GM23338 (cell line): Measurements from ENCODE around the gene VARS2. TPM values are rescaled to one million over a fixed set of nuclear protein-coding genes. Genes with fewer than 3 reads are reported as not detected.

Experiments used
- ATAC-seq: fragments of 200-7000 bp; cut with Tn5 transposase; 3 replicates; pipeline ENCODE4 v1.9.1; 2020
- DNase-seq: peaks from one replicate; pipeline ENCODE4 v3.0.0-alpha.2; 2015; ENCODE audit warnings: low spot score
- H2AFZ ChIP-seq: fragments of 200-600 bp; sonication (generic); 2 replicates; pipeline ENCODE4 v1.8.0; 2016; ENCODE audit warnings: antibody characterized with exemption, mild to moderate bottlenecking, moderate library complexity
- H3F3A ChIP-seq: fragments of 200-600 bp; sonication (generic); replicated peaks from 2 replicates; pipeline ENCODE4 v1.8.0; 2017; ENCODE audit warnings: antibody characterized with exemption, mixed run types, low read depth
- H3K27ac ChIP-seq: fragments of 200-600 bp; sonication (generic); 2 replicates; pipeline ENCODE4 v1.6.1; 2016; ENCODE audit warnings: low read depth
- H3K27me3 ChIP-seq: fragments of 200-600 bp; sonication (generic); 2 replicates; pipeline ENCODE4 v1.8.0; 2016; ENCODE audit warnings: mild to moderate bottlenecking, mixed run types, moderate library complexity; ENCODE audit not compliant: insufficient read depth
- H3K36me3 ChIP-seq: fragments of 200-600 bp; sonication (generic); 2 replicates; pipeline ENCODE4 v1.8.0; 2016; ENCODE audit warnings: mild to moderate bottlenecking; ENCODE audit not compliant: insufficient read depth
- H3K4me1 ChIP-seq: fragments of 200-600 bp; sonication (generic); 2 replicates; pipeline ENCODE4 v1.8.0; 2016; ENCODE audit warnings: mild to moderate bottlenecking, moderate library complexity; ENCODE audit not compliant: insufficient read depth
- H3K4me2 ChIP-seq: fragments of 200-600 bp; sonication (generic); 2 replicates; pipeline ENCODE4 v1.7.1; 2017; ENCODE audit warnings: mixed run types
- H3K4me3 ChIP-seq: fragments of 200-600 bp; sonication (generic); 2 replicates; pipeline ENCODE4 v1.6.1; 2016; ENCODE audit warnings: mixed run types
- H3K79me2 ChIP-seq: fragments of 200-600 bp; sonication (generic); replicated peaks from 2 replicates; pipeline ENCODE4 v1.8.0; 2017; ENCODE audit warnings: mild to moderate bottlenecking; ENCODE audit not compliant: insufficient read depth
- H3K9me2 ChIP-seq: fragments of 200-600 bp; sonication (generic); 2 replicates; pipeline ENCODE4 v1.8.0; 2017; ENCODE audit not compliant: insufficient read depth
- H4K20me1 ChIP-seq: fragments of 200-600 bp; sonication (generic); replicated peaks from 2 replicates; pipeline ENCODE4 v1.8.0; 2017; ENCODE audit warnings: mild to moderate bottlenecking; ENCODE audit not compliant: insufficient read depth
- H3K27ac Mint-ChIP-seq: 2 replicates; pipeline ENCODE4 v1.8.0; 2020; ENCODE audit warnings: inconsistent platforms, mild to moderate bottlenecking, moderate library complexity, mixed read lengths
- H3K27me3 Mint-ChIP-seq: 3 replicates; pipeline ENCODE4 v1.8.0; 2022; ENCODE audit warnings: low read depth, mild to moderate bottlenecking, moderate library complexity, mixed read lengths, inconsistent platforms; ENCODE audit not compliant: insufficient read depth, poor library complexity
- H3K36me3 Mint-ChIP-seq: 3 replicates; pipeline ENCODE4 v1.8.0; 2021; ENCODE audit warnings: low read depth, mild to moderate bottlenecking, inconsistent platforms, moderate library complexity, mixed read lengths
- H3K4me1 Mint-ChIP-seq: 3 replicates; pipeline ENCODE4 v1.8.0; 2020; ENCODE audit warnings: mild to moderate bottlenecking, inconsistent platforms, mixed read lengths
- H3K4me3 Mint-ChIP-seq: 3 replicates; pipeline ENCODE4 v1.8.0; 2021; ENCODE audit warnings: moderate library complexity, mild to moderate bottlenecking, inconsistent platforms, mixed read lengths
- H3K9me3 Mint-ChIP-seq: 3 replicates; pipeline ENCODE4 v1.8.0; 2020; ENCODE audit warnings: moderate library complexity, mild to moderate bottlenecking, inconsistent platforms, mixed read lengths
- CREB1 ChIP-seq: fragments of 250-450 bp; sonication (Bioruptor Pico); IDR thresholded peaks from 2 replicates; pipeline ENCODE4 v1.5.0; 2020; ENCODE audit warnings: low read depth, mild to moderate bottlenecking, moderate library complexity
- CTCF ChIP-seq, 2 experiments: fragments of 200-600 bp in 1 of 2; sonication (generic) in 1 of 2; conservative IDR thresholded peaks; 2 replicates each; pipeline versions ENCODE4 v1.5.1 to v1.6.1; 2016 to 2017; ENCODE audit warnings: antibody characterized with exemption in 2 of 2, low read depth in 2 of 2, mild to moderate bottlenecking in 2 of 2, moderate library complexity in 1 of 2
- ETS1 ChIP-seq: IDR thresholded peaks from 2 replicates; pipeline ENCODE4 v1.6.1; 2016; ENCODE audit warnings: antibody characterized with exemption
- EZH2 ChIP-seq: fragments of 200-600 bp; sonication (generic); IDR thresholded peaks from one replicate; pipeline ENCODE4 v1.8.0; 2017; ENCODE audit warnings: antibody characterized with exemption, mild to moderate bottlenecking, low read depth; ENCODE audit not compliant: unreplicated experiment
- EZH2phosphoT487 ChIP-seq: fragments of 200-600 bp; sonication (generic); IDR thresholded peaks from one replicate; pipeline ENCODE4 v1.8.1; 2018; ENCODE audit warnings: antibody characterized with exemption; ENCODE audit not compliant: unreplicated experiment
- JUNB ChIP-seq: IDR thresholded peaks from one replicate; pipeline ENCODE4 v1.6.1; 2016; ENCODE audit warnings: antibody characterized with exemption; ENCODE audit not compliant: unreplicated experiment
- NANOG ChIP-seq: IDR thresholded peaks from 2 replicates; pipeline ENCODE4 v1.6.1; 2016; ENCODE audit warnings: antibody characterized with exemption, borderline replicate concordance
- POLR2AphosphoS5 ChIP-seq: IDR thresholded peaks from 2 replicates; pipeline ENCODE4 v1.6.1; 2016; ENCODE audit warnings: antibody characterized with exemption, low read depth
- REST ChIP-seq: IDR thresholded peaks from one replicate; pipeline ENCODE4 v1.6.1; 2018; ENCODE audit warnings: antibody characterized with exemption; ENCODE audit not compliant: unreplicated experiment
- STAT1 ChIP-seq: IDR thresholded peaks from one replicate; pipeline ENCODE4 v1.6.1; 2016; ENCODE audit warnings: antibody characterized with exemption; ENCODE audit not compliant: unreplicated experiment
- ZNF114 ChIP-seq: fragments of 250-450 bp; sonication (Bioruptor Pico); IDR thresholded peaks from 2 replicates; pipeline ENCODE4 v1.5.0; 2020; ENCODE audit warnings: mild to moderate bottlenecking, moderate library complexity
- ZNF331 ChIP-seq: fragments of 250-450 bp; sonication (Bioruptor Pico); IDR thresholded peaks from 2 replicates; pipeline ENCODE4 v1.5.0; 2020; ENCODE audit warnings: low read depth, mild to moderate bottlenecking, moderate library complexity
- ZNF462 ChIP-seq: fragments of 250-450 bp; sonication (Bioruptor Pico); IDR thresholded peaks from 2 replicates; pipeline ENCODE4 v1.5.0; 2020; ENCODE audit warnings: mild to moderate bottlenecking, moderate library complexity
- polyA plus RNA-seq: library from polyadenylated mRNA; unstranded; fragments of >200 nt; fragmentation: Nextera tagmentation; extraction: Ambion mirVana; gene quantifications from 2 replicates; pipeline ENCODE4 v1.2.1, GENCODE V29; 2016
- total RNA-seq: library from RNA; depleted of rRNA; stranded (reverse); fragments of >200 nt; shearing (Covaris generic); gene quantifications from 2 replicates; pipeline ENCODE4 v1.2.3, GENCODE V29; 2014

VARS2 gene
- total and polyA plus RNA-seq, 2 experiments from 2014 or later, result 13.7 to 36.4 TPM

GRCh38 chr6:30902709-30903108 lies 11.3 kb upstream of the VARS2 start:
- ATAC-seq (no peak), DNase-seq (no peak)
- H3K27me3 Mint-ChIP-seq, result peaks cover 8% of the 10 kb centered on the region
- H3K4me3 Mint-ChIP-seq, result no peak overlapping the region; the same call in 2 of the 3 replicates
- H3K4me1 ChIP-seq, result no peaks in the 10 kb centered on the region
- H3K36me3 ChIP-seq, result peaks cover 4% of the 10 kb centered on the region; the same call in 1 of the 2 replicates
- no peak overlapping the region for H2AFZ ChIP-seq
- no peak overlapping the region for H3K4me2 ChIP-seq
- H3K79me2 ChIP-seq, result no peaks in the 10 kb centered on the region
- 0 out of 2 replicates have a peak, but pooled peaks cover 4% of the 10 kb centered on the region for H4K20me1 ChIP-seq
- H3K9me3 Mint-ChIP-seq, result no peaks in the 10 kb centered on the region
- H3K4me1 Mint-ChIP-seq, result peaks cover 6% of the 10 kb centered on the region; the same call in 2 of the 3 replicates
- H3K27ac ChIP-seq, result no peak overlapping the region
- no peak overlapping the region for H3K4me3 ChIP-seq
- TF ChIP-seq ETS1 (no peak), REST (no peak), POLR2AphosphoS5 (no peak), ZNF331 (CRISPR knock-in tag) (no peak), CTCF (conservative IDR thresholded peaks at IDR 0.05; ENCODE audit: low read depth in 2 of 2) (no peak), ZNF462 (CRISPR knock-in tag) (no peak), JUNB (no peak), ZNF114 (CRISPR knock-in tag) (no peak), CREB1 (CRISPR knock-in tag) (no peak), EZH2 (no peak), STAT1 (no peak), EZH2phosphoT487 (no peak), NANOG (no peak)
- peaks cover 26% of the 10 kb centered on the region for H3K36me3 Mint-ChIP-seq
- no peaks in the 10 kb centered on the region for H3K9me2 ChIP-seq
- H3F3A ChIP-seq, result 0 out of 2 replicates have a peak, but pooled peaks cover 4% of the 10 kb centered on the region
- no peaks in the 10 kb centered on the region for H3K27me3 ChIP-seq
- H3K27ac Mint-ChIP-seq, result no peak overlapping the region
